ENCODE measurements around the gene TYRO3.

TYRO3 gene

DNA sequence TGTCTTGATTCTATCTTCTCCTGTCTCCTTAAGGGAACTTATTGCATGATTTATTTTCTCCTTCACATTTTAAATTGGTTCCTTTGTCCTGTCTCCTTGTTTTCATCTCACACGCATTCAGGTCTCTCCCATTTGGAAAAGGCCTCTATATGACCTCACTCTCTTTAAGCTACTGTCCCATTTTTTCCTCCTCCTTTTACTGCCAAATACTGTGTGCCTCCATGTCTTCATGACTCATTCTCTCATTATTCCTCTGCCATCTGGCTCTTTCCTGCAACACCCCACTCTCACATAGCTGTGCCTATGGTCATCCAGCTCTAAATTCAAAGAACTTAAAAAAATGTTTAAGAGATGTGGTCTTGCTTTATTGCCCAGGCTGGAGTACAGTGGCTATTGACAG, 48.0 kb downstream of the TYRO3 start:
- DNase-seq: no peak

GRCh38 chr15:41609123-41609522, 50.1 kb downstream of the TYRO3 start:
- no peak for DNase-seq

- no peak for DNase-seq
Observed at GRCh38 chr15:41610048-41610447, 51.0 kb downstream of the TYRO3 start.

GRCh38 chr15:41620536-41621199, 61.7 kb downstream of the TYRO3 start:
- peak; percentile 18 for DNase-seq

GRCh38 chr15:41621200-41622193, 62.5 kb downstream of the TYRO3 start:
- DNase-seq: peak; percentile 65

DNA sequence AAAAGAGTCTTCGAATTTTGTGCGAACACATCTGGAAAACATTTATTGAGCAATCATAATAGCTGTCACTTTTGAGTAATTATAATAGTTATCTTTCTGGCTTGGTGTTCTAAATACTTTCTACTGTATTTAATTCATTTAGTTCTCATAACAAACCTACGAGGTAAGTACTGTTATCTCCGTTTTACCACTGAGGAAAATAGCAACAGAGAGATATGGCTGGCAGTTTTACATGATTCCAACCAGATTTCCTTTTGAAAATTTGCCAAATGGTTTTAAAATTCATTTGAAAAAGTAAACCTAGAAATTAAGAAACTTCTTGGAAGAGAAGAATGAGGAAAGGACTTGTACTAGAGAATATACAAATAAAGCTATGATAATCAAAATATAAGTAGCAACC, 63.9 kb downstream of the TYRO3 start:
- no peak for DNase-seq

DNA sequence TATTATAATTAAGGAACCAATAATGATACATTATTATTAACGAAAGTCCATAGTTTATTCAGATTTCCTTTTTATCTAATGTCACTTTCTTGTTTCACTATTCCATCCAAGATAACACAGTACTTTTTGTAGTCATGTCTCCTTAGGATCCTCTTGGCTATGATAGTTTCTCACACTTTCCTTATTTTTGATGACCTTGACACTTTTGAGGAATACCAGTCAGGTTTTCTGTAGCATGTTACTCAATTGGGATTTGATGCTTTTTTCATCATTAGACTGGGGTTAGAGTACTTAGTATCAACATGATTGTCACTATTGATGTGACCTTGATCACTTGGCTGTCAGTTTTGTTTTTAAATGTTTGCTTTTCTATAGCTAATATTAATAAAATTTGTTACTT, 68.2 kb downstream of the TYRO3 start:
- no peak for DNase-seq

GRCh38 chr15:41629463-41629862, 70.5 kb downstream of the TYRO3 start:
- DNase-seq: no peak

DNA sequence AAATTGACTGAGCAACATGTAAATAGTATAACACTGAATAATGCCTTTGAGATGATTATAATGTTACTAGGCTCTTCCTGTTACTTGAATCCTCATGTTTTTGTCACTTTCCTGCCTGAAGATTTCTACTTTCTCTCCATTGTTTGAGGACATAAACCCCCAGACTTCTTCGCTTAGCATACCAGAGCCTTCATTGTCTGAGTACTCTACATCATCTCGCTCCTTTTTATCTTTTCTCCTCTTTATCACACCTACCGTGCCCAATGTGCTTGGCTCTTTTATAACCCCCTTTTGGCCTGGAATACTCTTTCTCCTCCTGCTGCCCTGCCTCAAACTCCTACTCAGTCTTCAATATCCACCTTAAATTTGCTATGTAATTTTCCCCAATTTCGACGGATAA, 70.9 kb downstream of the TYRO3 start:
- no peak for DNase-seq

DNA sequence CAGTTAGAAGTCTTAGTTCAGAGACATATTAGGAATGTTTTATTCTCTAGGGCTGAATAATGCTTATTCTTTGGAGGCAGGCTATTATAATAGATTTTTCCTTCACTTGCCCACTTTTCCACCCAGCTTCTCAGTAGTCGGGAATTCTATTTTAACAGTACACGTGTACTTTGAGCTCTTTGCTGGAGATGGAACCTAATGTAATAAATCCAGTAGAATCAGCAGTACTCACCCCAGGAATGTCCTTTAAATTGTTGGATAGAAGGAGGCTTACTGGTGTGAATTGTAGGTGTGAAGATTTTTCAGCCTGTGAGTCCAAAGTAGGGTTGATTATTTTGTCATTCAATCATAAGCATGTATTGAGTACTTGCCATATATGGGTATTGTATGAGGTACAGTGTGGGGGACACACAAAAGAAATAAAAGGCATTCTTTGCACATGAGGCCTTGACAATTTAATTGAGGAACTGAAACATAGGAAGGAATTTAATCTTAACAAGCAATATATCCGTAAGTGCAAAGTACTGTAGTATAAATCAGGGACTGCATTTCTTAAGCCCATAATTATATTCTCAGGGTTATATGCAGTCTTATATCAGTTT, 71.7 kb downstream of the TYRO3 start:
- DNase-seq: no peak

- DNase-seq: no peak
Observed at GRCh38 chr15:41631880-41632470, 73.0 kb downstream of the TYRO3 start.

Measured in effector CD8-positive, alpha-beta T cell (primary cell).